ENCODE data around the gene FBXO11. TPM values are rescaled to one million over a fixed set of nuclear protein-coding genes. Genes with fewer than 3 reads are reported as not detected.
A peak's percentile ranks its signal among the peaks of the same experiment; 100 is the strongest.

The FBXO11 gene
- total RNA-seq, 4 donors from 2014 or later = 19.8 to 80.6 (median 49.8) TPM

DNA sequence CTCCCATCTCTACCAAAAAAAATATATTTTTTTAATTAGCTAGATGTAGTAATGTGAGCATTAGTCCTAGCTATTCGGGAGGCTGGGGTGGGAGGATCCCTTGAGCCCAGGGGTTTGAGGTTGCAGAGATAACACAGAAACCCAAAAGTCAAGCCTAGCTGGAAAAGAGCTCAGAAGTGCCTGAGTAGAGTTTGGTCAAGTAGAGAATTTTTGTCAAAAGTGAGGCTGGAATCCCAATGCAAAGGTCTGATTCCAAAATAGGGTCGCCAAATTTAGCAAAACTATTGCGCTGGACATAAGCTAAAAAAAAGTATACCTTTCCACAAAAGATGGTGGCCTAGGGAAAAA, 138.8 kb downstream of the FBXO11 start:
- no peak for TF ChIP-seq POLR2AphosphoS5 (IDR thresholded peaks at IDR 0.05)
- TF ChIP-seq POLR2A (IDR thresholded peaks at IDR 0.05) = no peak
- TF ChIP-seq, protein P1, sequence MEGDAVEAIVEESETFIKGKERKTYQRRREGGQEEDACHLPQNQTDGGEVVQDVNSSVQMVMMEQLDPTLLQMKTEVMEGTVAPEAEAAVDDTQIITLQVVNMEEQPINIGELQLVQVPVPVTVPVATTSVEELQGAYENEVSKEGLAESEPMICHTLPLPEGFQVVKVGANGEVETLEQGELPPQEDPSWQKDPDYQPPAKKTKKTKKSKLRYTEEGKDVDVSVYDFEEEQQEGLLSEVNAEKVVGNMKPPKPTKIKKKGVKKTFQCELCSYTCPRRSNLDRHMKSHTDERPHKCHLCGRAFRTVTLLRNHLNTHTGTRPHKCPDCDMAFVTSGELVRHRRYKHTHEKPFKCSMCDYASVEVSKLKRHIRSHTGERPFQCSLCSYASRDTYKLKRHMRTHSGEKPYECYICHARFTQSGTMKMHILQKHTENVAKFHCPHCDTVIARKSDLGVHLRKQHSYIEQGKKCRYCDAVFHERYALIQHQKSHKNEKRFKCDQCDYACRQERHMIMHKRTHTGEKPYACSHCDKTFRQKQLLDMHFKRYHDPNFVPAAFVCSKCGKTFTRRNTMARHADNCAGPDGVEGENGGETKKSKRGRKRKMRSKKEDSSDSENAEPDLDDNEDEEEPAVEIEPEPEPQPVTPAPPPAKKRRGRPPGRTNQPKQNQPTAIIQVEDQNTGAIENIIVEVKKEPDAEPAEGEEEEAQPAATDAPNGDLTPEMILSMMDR (IDR thresholded peaks at IDR 0.05) = no peak
- no peak for TF ChIP-seq EP300 (IDR thresholded peaks at IDR 0.05; ENCODE audit: low read depth)
- in situ Hi-C loops (cut with MboI; ENCODE audit: low pct_ligation_motif_present in 1 of 4, low pct_unique_long_range_greater_than_20kb in 1 of 4, low sequenced_read_pairs in 3 of 4) (loop anchor here in 3 of 4 donors (10.0 kb wide), 3 partner anchors 323 to 433 kb away; no protein-coding TSS in a partner anchor), intact Hi-C loops (cut with DNase I; ENCODE audit: low total_unique reads) (loop anchor here (5.0 kb wide), 1 partner anchor 330 kb away; no protein-coding TSS in a partner anchor)
- Histone ChIP-seq H3K9me3 (no peaks in the 10 kb centered on the region), H3K4me3 (no peak overlapping the region), H3K4me1 (peaks cover 0 to 5% (median 0%) of the 10 kb centered on the region in 4 donors), H3K36me3 (no peaks in the 10 kb centered on the region), H3K27ac (no peak overlapping the region), H3K27me3 (no peaks in the 10 kb centered on the region)
- WGBS, 2 donors (ENCODE audit: low coverage in 1 of 2) = 49 to 52% methylated on average over 2 to 3 of the region's 3 CpGs
- no peak for DNase-seq

DNA sequence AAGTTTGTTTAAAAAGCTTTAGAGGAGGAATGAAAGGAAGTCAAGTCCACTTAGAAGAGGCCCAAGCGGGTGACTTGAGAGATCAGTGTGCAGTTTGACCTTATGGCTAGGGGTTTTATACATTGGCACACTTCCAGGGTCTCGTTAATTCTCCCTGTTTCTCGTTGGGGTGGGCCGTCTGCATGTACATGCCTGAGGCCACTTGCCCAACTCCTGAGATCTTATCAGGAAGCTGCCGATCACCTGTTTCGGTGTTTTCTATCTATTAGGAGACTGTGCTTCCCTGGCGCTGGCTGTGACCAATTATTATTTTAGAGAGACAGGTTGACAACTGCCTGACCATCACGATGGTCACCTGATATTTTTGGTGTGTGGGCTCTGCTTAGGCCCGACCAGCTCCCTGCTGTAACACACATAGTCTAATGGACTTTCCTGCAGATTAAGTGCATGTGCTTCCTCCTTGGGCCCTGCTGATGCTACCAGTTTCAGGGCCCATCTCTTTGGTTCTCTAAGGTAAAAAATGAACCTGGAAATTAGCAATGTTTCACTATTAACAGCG, 154.4 kb downstream of the FBXO11 start:
- Histone ChIP-seq H3K27ac (peak overlapping the region; percentile 1 to 62 (median 45)), H3K4me1 (no peaks in the 10 kb centered on the region), H3K4me3 (no peak overlapping the region), H3K9me3 (peaks cover 6 to 7% of the 10 kb centered on the region in 2 donors), H3K36me3 (no peaks in the 10 kb centered on the region), H3K27me3 (no peaks in the 10 kb centered on the region)
- intact Hi-C loops (cut with DNase I; ENCODE audit: low total_unique reads) (no loop called here), in situ Hi-C loops (cut with MboI; ENCODE audit: low pct_ligation_motif_present in 1 of 4, low pct_unique_long_range_greater_than_20kb in 1 of 4, low sequenced_read_pairs in 3 of 4) (no loop called here)
- TF ChIP-seq POLR2A (IDR thresholded peaks at IDR 0.05) (no peak), EP300 (IDR thresholded peaks at IDR 0.05; ENCODE audit: low read depth) (no peak), POLR2AphosphoS5 (IDR thresholded peaks at IDR 0.05) (no peak)
- TF ChIP-seq, protein P1 (IDR thresholded peaks at IDR 0.05) = no peak
- WGBS, 2 donors (ENCODE audit: low coverage in 1 of 2) = 63 to 64% methylated on average over 6 to 10 of the region's 10 CpGs
- DNase-seq = no peak

DNA sequence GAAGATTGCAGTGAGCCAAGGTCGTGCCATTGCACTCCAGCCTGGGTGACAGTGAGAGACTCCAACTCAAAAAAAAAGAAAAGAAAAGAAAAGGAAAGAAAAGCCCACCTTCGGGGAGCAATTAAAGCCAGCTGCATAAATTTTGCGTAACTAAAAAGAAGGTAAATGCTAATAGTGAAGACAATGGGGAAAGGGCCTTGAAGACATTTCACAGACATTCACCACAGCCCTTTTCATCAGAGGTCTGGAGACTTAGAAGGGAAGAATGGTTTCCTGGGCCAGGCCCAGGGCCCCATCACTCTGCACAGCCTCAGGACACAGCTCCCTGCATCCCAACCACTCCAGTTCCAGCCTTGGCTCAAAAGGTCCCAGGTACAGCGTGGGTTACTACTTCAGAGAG, 158.4 kb downstream of the FBXO11 start:
- TF ChIP-seq POLR2A (IDR thresholded peaks at IDR 0.05) = no peak
- H3K4me1 ChIP-seq = no peaks in the 10 kb centered on the region
- H3K4me3 ChIP-seq = no peak overlapping the region
- DNase-seq = no peak
- H3K27ac ChIP-seq = no peak overlapping the region
- H3K36me3 ChIP-seq = no peaks in the 10 kb centered on the region
- intact Hi-C loops (cut with DNase I; ENCODE audit: low total_unique reads) (no loop called here), in situ Hi-C loops (cut with MboI; ENCODE audit: low pct_ligation_motif_present in 1 of 4, low pct_unique_long_range_greater_than_20kb in 1 of 4, low sequenced_read_pairs in 3 of 4) (no loop called here)
- H3K27me3 ChIP-seq = no peaks in the 10 kb centered on the region
- peaks cover 6 to 7% of the 10 kb centered on the region in 2 donors for H3K9me3 ChIP-seq
- WGBS, 2 donors (ENCODE audit: low coverage in 1 of 2) = 84 to 91% methylated on average over 2 to 4 of the region's 4 CpGs

DNA sequence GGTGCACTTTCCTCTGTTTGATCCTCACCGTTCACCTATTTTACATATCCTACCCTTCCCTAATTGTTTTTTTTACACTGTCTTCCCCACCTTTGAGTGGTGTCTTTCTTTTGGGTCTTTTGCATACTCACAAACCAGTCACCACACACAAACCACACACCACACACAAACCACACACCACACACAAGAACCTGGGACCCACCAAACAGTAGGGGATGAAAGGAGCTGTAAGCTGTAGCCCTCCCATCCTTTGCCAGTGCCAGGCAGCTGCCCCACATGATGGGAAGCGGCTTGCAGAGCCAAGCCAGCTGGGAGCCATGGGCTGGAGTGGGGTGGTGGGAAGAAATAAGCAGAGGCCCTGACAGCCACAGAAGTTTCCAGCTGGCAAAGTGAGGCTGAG, 162.2 kb downstream of the FBXO11 start:
- WGBS, 2 donors (ENCODE audit: low coverage in 1 of 2) = 75 to 88% methylated on average over 1 to 2 of the region's 2 CpGs

More for the DNA sequence above, 162.2 kb downstream of the FBXO11 start:
- H3K36me3 ChIP-seq = no peaks in the 10 kb centered on the region
- TF ChIP-seq POLR2A (IDR thresholded peaks at IDR 0.05) (no peak), EP300 (IDR thresholded peaks at IDR 0.05; ENCODE audit: low read depth) (no peak), POLR2AphosphoS5 (IDR thresholded peaks at IDR 0.05) (no peak)
- TF ChIP-seq, protein P1 (IDR thresholded peaks at IDR 0.05) = no peak
- in situ Hi-C loops (cut with MboI; ENCODE audit: low pct_ligation_motif_present in 1 of 4, low pct_unique_long_range_greater_than_20kb in 1 of 4, low sequenced_read_pairs in 3 of 4) (no loop called here), intact Hi-C loops (cut with DNase I; ENCODE audit: low total_unique reads) (no loop called here)
- no peak overlapping the region for H3K4me3 ChIP-seq
- no peak overlapping the region for H3K27ac ChIP-seq
- H3K4me1 ChIP-seq = no peaks in the 10 kb centered on the region
- no peaks in the 10 kb centered on the region for H3K27me3 ChIP-seq
- DNase-seq = no peak
- H3K9me3 ChIP-seq = peaks cover 6 to 7% of the 10 kb centered on the region in 2 donors

Data from transverse colon (tissue), 4 donors.